H9 (cell line): ENCODE measurements around the gene HOXA2. TPM values are rescaled to one million over a fixed set of nuclear protein-coding genes. Genes with fewer than 3 reads are reported as not detected.

Experiments used
- DNase-seq: peaks from one replicate; pipeline ENCODE4 v3.0.0-alpha.2; 2017
- H2AFZ ChIP-seq: one replicate; pipeline ENCODE4 v1.6.1; 2013; ENCODE audit warnings: mild to moderate bottlenecking, low read length, control low read depth, moderate library complexity
- H2AK5ac ChIP-seq: 2 replicates; pipeline ENCODE4 v1.6.1; 2013; ENCODE audit warnings: low read length, control low read depth, mixed read lengths; ENCODE audit not compliant: insufficient read length
- H2BK120ac ChIP-seq: one replicate; pipeline ENCODE4 v1.6.1; 2013; ENCODE audit warnings: low read depth, mild to moderate bottlenecking, low read length, control low read depth, inconsistent platforms; ENCODE audit not compliant: poor library complexity, severe bottlenecking
- H2BK12ac ChIP-seq: 2 replicates; pipeline ENCODE4 v1.6.1; 2013; ENCODE audit warnings: low read length, control low read depth, mixed read lengths, low read depth; ENCODE audit not compliant: insufficient read length
- H2BK15ac ChIP-seq: 2 replicates; pipeline ENCODE4 v1.6.1; 2013; ENCODE audit warnings: low read depth, low read length, control low read depth
- H2BK20ac ChIP-seq: one replicate; pipeline ENCODE4 v1.6.1; 2013; ENCODE audit warnings: low read depth, mild to moderate bottlenecking, low read length, control low read depth, inconsistent platforms; ENCODE audit not compliant: poor library complexity, severe bottlenecking
- H2BK5ac ChIP-seq: 2 replicates; pipeline ENCODE4 v1.6.1; 2013; ENCODE audit warnings: low read length, control low read depth, mixed read lengths; ENCODE audit not compliant: insufficient read length
- H3K14ac ChIP-seq: 2 replicates; pipeline ENCODE4 v1.6.1; 2013; ENCODE audit warnings: low read length, control low read depth; ENCODE audit not compliant: insufficient read depth
- H3K18ac ChIP-seq: 2 replicates; pipeline ENCODE4 v1.6.1; 2013; ENCODE audit warnings: low read depth, mild to moderate bottlenecking, mixed read lengths, low read length, control low read depth; ENCODE audit not compliant: insufficient read length
- H3K23ac ChIP-seq: 2 replicates; pipeline ENCODE4 v1.6.1; 2013; ENCODE audit warnings: low read length, control low read depth, mixed read lengths, low read depth; ENCODE audit not compliant: insufficient read length
- H3K23me2 ChIP-seq: 2 replicates; pipeline ENCODE4 v1.6.1; 2013; ENCODE audit warnings: low read depth, mild to moderate bottlenecking, mixed read lengths, low read length, control low read depth; ENCODE audit not compliant: insufficient read length, poor library complexity, severe bottlenecking
- H3K27ac ChIP-seq: 2 replicates; pipeline ENCODE4 v1.5.1; 2013; ENCODE audit warnings: low read length, control low read depth, mixed read lengths, low read depth; ENCODE audit not compliant: insufficient read length
- H3K27me3 ChIP-seq: 2 replicates; pipeline ENCODE4 v1.6.1; 2013; ENCODE audit warnings: low read length, control low read depth, inconsistent platforms; ENCODE audit not compliant: insufficient read depth
- H3K4ac ChIP-seq: 2 replicates; pipeline ENCODE4 v1.6.1; 2013; ENCODE audit warnings: low read depth, mild to moderate bottlenecking, control low read depth, inconsistent platforms, low read length, moderate library complexity
- H3K4me1 ChIP-seq: 2 replicates; pipeline ENCODE4 v1.6.1; 2013; ENCODE audit warnings: low read length, control low read depth, inconsistent platforms; ENCODE audit not compliant: insufficient read depth
- H3K4me2 ChIP-seq: 2 replicates; pipeline ENCODE4 v1.6.1; 2013; ENCODE audit warnings: low read length, control low read depth, mixed read lengths; ENCODE audit not compliant: insufficient read length, insufficient read depth
- H3K56ac ChIP-seq: 2 replicates; pipeline ENCODE4 v1.6.1; 2013; ENCODE audit warnings: low read depth, mild to moderate bottlenecking, mixed read lengths, low read length, control low read depth; ENCODE audit not compliant: insufficient read length
- H3K79me1 ChIP-seq: 2 replicates; pipeline ENCODE4 v1.6.1; 2013; ENCODE audit warnings: low read depth, mild to moderate bottlenecking, moderate library complexity, low read length, control low read depth, inconsistent platforms; ENCODE audit not compliant: insufficient read depth, poor library complexity, severe bottlenecking
- H3K79me2 ChIP-seq: 2 replicates; pipeline ENCODE4 v1.6.1; 2013; ENCODE audit warnings: low read length, control low read depth, inconsistent platforms; ENCODE audit not compliant: insufficient read depth
- H3K9ac ChIP-seq: 2 replicates; pipeline ENCODE4 v1.6.1; 2013; ENCODE audit warnings: low read length, control low read depth, mixed read lengths; ENCODE audit not compliant: insufficient read length; ENCODE audit errors: extremely low read depth
- H3K9me3 ChIP-seq: one replicate; pipeline ENCODE4 v1.6.1; 2013; ENCODE audit warnings: low read depth, low read length, inconsistent platforms; ENCODE audit not compliant: control insufficient read depth
- H3T11ph ChIP-seq: one replicate; pipeline ENCODE4 v1.6.1; 2013; ENCODE audit warnings: mild to moderate bottlenecking, low read length, control low read depth, inconsistent platforms
- H4K20me1 ChIP-seq: one replicate; pipeline ENCODE4 v1.6.1; 2013; ENCODE audit not compliant: control insufficient read depth, insufficient read length, insufficient read depth
- H4K5ac ChIP-seq: 2 replicates; pipeline ENCODE4 v1.6.1; 2013; ENCODE audit warnings: low read depth, mild to moderate bottlenecking, mixed read lengths, low read length, control low read depth; ENCODE audit not compliant: insufficient read length
- H4K8ac ChIP-seq: replicated peaks from 2 replicates; pipeline ENCODE4 v1.6.1; 2013; ENCODE audit warnings: low read length, control low read depth, mixed read lengths, low read depth; ENCODE audit not compliant: insufficient read length
- H4K91ac ChIP-seq: 2 replicates; pipeline ENCODE4 v1.6.1; 2013; ENCODE audit warnings: low read depth, mild to moderate bottlenecking, moderate library complexity, mixed read lengths, low read length, control low read depth; ENCODE audit not compliant: insufficient read length
- H3K27ac Mint-ChIP-seq, 3 experiments: 2 replicates in 2 of 3; 3 replicates in 1 of 3; pipeline ENCODE4 v1.8.0; 2020 to 2021; ENCODE audit warnings: mixed read lengths in 3 of 3, mild to moderate bottlenecking in 1 of 3, moderate library complexity in 1 of 3
- H3K27me3 Mint-ChIP-seq: 2 replicates; pipeline ENCODE4 v1.8.0; 2021; ENCODE audit warnings: low read depth, mild to moderate bottlenecking, moderate library complexity, mixed read lengths
- H3K36me3 Mint-ChIP-seq, 3 experiments: 2 replicates in 2 of 3; 3 replicates in 1 of 3; pipeline ENCODE4 v1.8.0; 2020 to 2021; ENCODE audit warnings: low read depth in 3 of 3, mixed read lengths in 3 of 3; ENCODE audit not compliant: insufficient read depth in 1 of 3
- H3K4me1 Mint-ChIP-seq, 2 experiments: 2 replicates each; pipeline ENCODE4 v1.8.0; 2020; ENCODE audit warnings: mixed read lengths in 2 of 2
- H3K4me3 Mint-ChIP-seq, 2 experiments: 2 replicates in 1 of 2; 3 replicates in 1 of 2; pipeline ENCODE4 v1.8.0; 2020 to 2021; ENCODE audit warnings: mild to moderate bottlenecking in 2 of 2, mixed read lengths in 2 of 2, moderate library complexity in 1 of 2
- H3K9me3 Mint-ChIP-seq, 2 experiments: 2 replicates in 1 of 2; 3 replicates in 1 of 2; pipeline ENCODE4 v1.8.0; 2020; ENCODE audit warnings: mild to moderate bottlenecking in 2 of 2, mixed read lengths in 2 of 2, moderate library complexity in 1 of 2
- CTCF ChIP-seq: fragments of 200-600 bp; sonication (generic); conservative IDR thresholded peaks from 3 replicates; pipeline ENCODE4 v1.8.0; 2021; ENCODE audit warnings: antibody characterized with exemption, mild to moderate bottlenecking
- WGBS: extraction: QIAGEN DNeasy Blood & Tissue Kit; methylation state at CpG from one replicate; pipeline ENCODE4 v1.1.7; 2013; ENCODE audit warnings: missing lambda C conversion rate, low lambda C conversion rate, mixed read lengths; ENCODE audit not compliant: insufficient read length; ENCODE audit errors: extremely low coverage; 5-methylcytosine and 5-hydroxymethylcytosine counted together
- total RNA-seq: library from RNA; stranded (reverse); gene quantifications from 2 replicates; pipeline ENCODE4 v1.2.1, GENCODE V29; 2021

The HOXA2 gene
- total RNA-seq, 1 experiment from 2014 or later, result not detected

- H4K91ac ChIP-seq, result no peak overlapping the region
- H4K20me1 ChIP-seq, result no peaks in the 10 kb centered on the region
- peaks cover 0 to 3% of the 10 kb centered on the region in 2 experiments; a peak in 1 of 5 replicates for H3K9me3 Mint-ChIP-seq
- H3K4me1 ChIP-seq, result no peaks in the 10 kb centered on the region
- no peak overlapping the region for H2AK5ac ChIP-seq
- no peak for TF ChIP-seq CTCF
- H2BK20ac ChIP-seq, result no peak overlapping the region
- no peaks in the 10 kb centered on the region for H3K36me3 Mint-ChIP-seq
- no peak overlapping the region for H4K5ac ChIP-seq
- no peak overlapping the region for H2BK12ac ChIP-seq
- H3K9ac ChIP-seq, result no peak overlapping the region
- WGBS, result no CpG with 5 or more reads among the region's 2 CpGs
- H2AFZ ChIP-seq, result no peak overlapping the region
- H3K27me3 Mint-ChIP-seq, result peaks cover 52% of the 10 kb centered on the region
- no peaks in the 10 kb centered on the region for H3K23me2 ChIP-seq
- no peak overlapping the region for H3K14ac ChIP-seq
- no peak overlapping the region for H2BK120ac ChIP-seq
- no peak overlapping the region for H2BK15ac ChIP-seq
- H3K4me2 ChIP-seq, result no peak overlapping the region
- no peak overlapping the region for H4K8ac ChIP-seq
- H3T11ph ChIP-seq, result no peak overlapping the region
- DNase-seq, result no peak
- no peak overlapping the region for H3K4ac ChIP-seq
- H3K79me2 ChIP-seq, result no peaks in the 10 kb centered on the region
- peaks cover 8% of the 10 kb centered on the region in 2 experiments for H3K4me1 Mint-ChIP-seq
- H3K27ac ChIP-seq, result no peak overlapping the region
- no peak overlapping the region for H3K56ac ChIP-seq
- H3K27ac Mint-ChIP-seq, result no peak overlapping the region
- H3K4me3 Mint-ChIP-seq, result no peak overlapping the region
- no peak overlapping the region for H3K18ac ChIP-seq
- no peak overlapping the region for H2BK5ac ChIP-seq
- no peaks in the 10 kb centered on the region for H3K79me1 ChIP-seq
- peaks cover 14% of the 10 kb centered on the region for H3K27me3 ChIP-seq
- no peaks in the 10 kb centered on the region for H3K9me3 ChIP-seq
- no peak overlapping the region for H3K23ac ChIP-seq
Observed at GRCh38 chr7:27083646-27084045, 18.8 kb downstream of the HOXA2 start.
